HG03558 (cell line): ENCODE results near the gene LRRC15.

ENCODE experiments used
- ATAC-seq: cut with Tn5 transposase; IDR thresholded peaks from one replicate; pipeline ENCODE4 v1.9.1; 2021; ENCODE audit warnings: moderate number of reproducible peaks; ENCODE audit not compliant: unreplicated experiment; ENCODE audit errors: extremely low read depth

The LRRC15 gene

GRCh38 chr3:194386648-194387047 lies 17.1 kb upstream of the LRRC15 start:
- ATAC-seq = no peak

- no peak for ATAC-seq
Measured at GRCh38 chr3:194386066-194386465, 16.5 kb upstream of the LRRC15 start.

GRCh38 chr3:194384569-194385001 lies 15.0 kb upstream of the LRRC15 start:
- no peak for ATAC-seq

- ATAC-seq = no peak
Measured at GRCh38 chr3:194384156-194384555, 14.6 kb upstream of the LRRC15 start.

- no peak for ATAC-seq
Measured at GRCh38 chr3:194383276-194383940, 13.9 kb upstream of the LRRC15 start.

- no peak for ATAC-seq
Measured at GRCh38 chr3:194382892-194383223, 13.3 kb upstream of the LRRC15 start.

GRCh38 chr3:194382196-194382891 lies 12.8 kb upstream of the LRRC15 start:
- ATAC-seq = no peak

- ATAC-seq = no peak
Measured at GRCh38 chr3:194381460-194381875, 11.9 kb upstream of the LRRC15 start.

- no peak for ATAC-seq
Measured at GRCh38 chr3:194380326-194380725, 10.8 kb upstream of the LRRC15 start.

GRCh38 chr3:194379651-194380050 lies 10.1 kb upstream of the LRRC15 start:
- no peak for ATAC-seq

GRCh38 chr3:194379231-194379630 lies 9.7 kb upstream of the LRRC15 start:
- ATAC-seq = no peak

GRCh38 chr3:194377708-194378107 lies 8.2 kb upstream of the LRRC15 start:
- no peak for ATAC-seq

GRCh38 chr3:194376241-194376560 lies 6.7 kb upstream of the LRRC15 start:
- no peak for ATAC-seq

- no peak for ATAC-seq
Measured at GRCh38 chr3:194375473-194376240, 6.1 kb upstream of the LRRC15 start.

GRCh38 chr3:194374935-194375334 lies 5.4 kb upstream of the LRRC15 start:
- ATAC-seq = no peak

- ATAC-seq = no peak
Measured at GRCh38 chr3:194373899-194374298, 4.4 kb upstream of the LRRC15 start.

- no peak for ATAC-seq
Measured at GRCh38 chr3:194373028-194373427, 3.5 kb upstream of the LRRC15 start.

GRCh38 chr3:194370753-194371152 lies 1.2 kb upstream of the LRRC15 start:
- no peak for ATAC-seq

- no peak for ATAC-seq
Measured at GRCh38 chr3:194368918-194369317, 625 bp downstream of the LRRC15 start.

GRCh38 chr3:194367992-194368841 lies 1.3 kb downstream of the LRRC15 start:
- no peak for ATAC-seq
